GM04504 (cell line): ENCODE measurements around the gene ITPK1.
"Not testable (repeated sequence)": the region's sequence is repeated elsewhere in the genome, so short reads cannot be mapped to it uniquely, and the experiment has no call there.

ENCODE experiments used
- DNase-seq: peaks from one replicate; pipeline ENCODE4 v3.0.0-alpha.2; 2012; ENCODE audit warnings: low read depth

Gene ITPK1

GRCh38 chr14:93131257-93131820 lies 15.6 kb upstream of the ITPK1 start:
- not testable (repeated sequence) for DNase-seq

GRCh38 chr14:93128725-93129459 lies 13.2 kb upstream of the ITPK1 start:
- no peak for DNase-seq

GRCh38 chr14:93126111-93126510 lies 10.4 kb upstream of the ITPK1 start:
- no peak for DNase-seq

- DNase-seq, result no peak
These were observed 7.1 kb upstream of the ITPK1 start for GRCh38 chr14:93122826-93123225.

- DNase-seq, result no peak
These were observed 5.5 kb upstream of the ITPK1 start for GRCh38 chr14:93121030-93121834.

- DNase-seq, result no peak
These were observed 4.8 kb upstream of the ITPK1 start for GRCh38 chr14:93120517-93120916.

- DNase-seq, result no peak
These were observed 1.0 kb upstream of the ITPK1 start for GRCh38 chr14:93116676-93117200.

- peak; percentile 67 for DNase-seq
These were observed 480 bp downstream of the ITPK1 start for GRCh38 chr14:93115069-93115820.

GRCh38 chr14:93114713-93115068 lies 1.0 kb downstream of the ITPK1 start:
- no peak for DNase-seq

- DNase-seq, result no peak
These were observed 1.5 kb downstream of the ITPK1 start for GRCh38 chr14:93114068-93114710.

GRCh38 chr14:93113678-93114067 lies 2.1 kb downstream of the ITPK1 start:
- no peak for DNase-seq

GRCh38 chr14:93112891-93113677 lies 2.6 kb downstream of the ITPK1 start:
- peak; percentile 53 for DNase-seq

GRCh38 chr14:93111541-93111940 lies 4.2 kb downstream of the ITPK1 start:
- DNase-seq, result not testable (repeated sequence)

- no peak for DNase-seq
These were observed 4.8 kb downstream of the ITPK1 start for GRCh38 chr14:93110856-93111419.

- no peak for DNase-seq
These were observed 5.9 kb downstream of the ITPK1 start for GRCh38 chr14:93109572-93110481.

GRCh38 chr14:93108105-93108504 lies 7.6 kb downstream of the ITPK1 start:
- no peak for DNase-seq

- no peak for DNase-seq
These were observed 8.3 kb downstream of the ITPK1 start for GRCh38 chr14:93107453-93107852.

- DNase-seq, result no peak
These were observed 9.1 kb downstream of the ITPK1 start for GRCh38 chr14:93106541-93107156.

- not testable (repeated sequence) for DNase-seq
These were observed 9.9 kb downstream of the ITPK1 start for GRCh38 chr14:93105856-93106255.
